AG04450 (cell line): ENCODE data around the gene NRG2. TPM values are rescaled to one million over a fixed set of nuclear protein-coding genes. Genes with fewer than 3 reads are reported as not detected.

Experiments
- CTCF ChIA-PET: fragments of 300-600, 350-600 bp; formaldehyde crosslinking; extraction: SDS; loops from one replicate; lab custom pipeline; 2022; ENCODE audit warnings: antibody characterized with exemption, inconsistent platforms; lab: Charles Lee
- POLR2A ChIA-PET: fragments of 350-600 bp; formaldehyde crosslinking; extraction: SDS; loops from one replicate; lab custom pipeline; 2021; ENCODE audit warnings: antibody characterized with exemption, inconsistent platforms; lab: Yijun Ruan, JAX
- DNase-seq: peaks from one replicate; pipeline ENCODE4 v3.0.0-alpha.2; 2011; ENCODE audit warnings: low read depth, low spot score
- H3K27ac ChIP-seq: one replicate; pipeline ENCODE4 v1.5.1; 2012; ENCODE audit warnings: low read depth, low read length, control low read depth
- H3K27me3 ChIP-seq: one replicate; pipeline ENCODE4 v1.6.0; 2012; ENCODE audit warnings: low read length; ENCODE audit not compliant: control insufficient read depth, insufficient read depth
- H3K4me3 ChIP-seq: 2 replicates; pipeline ENCODE4 v1.5.1; 2011; ENCODE audit warnings: mild to moderate bottlenecking, low read depth, low read length, control low read depth
- H3K9me3 ChIP-seq: 2 replicates; pipeline ENCODE4 v1.5.1; 2012; ENCODE audit warnings: low read length; ENCODE audit not compliant: control insufficient read depth, insufficient read depth
- CTCF ChIP-seq: IDR thresholded peaks from 2 replicates; pipeline ENCODE4 v1.5.1; 2011; ENCODE audit warnings: low read depth, low read length, control low read depth, inconsistent platforms
- polyA plus RNA-seq: library from polyadenylated mRNA; depleted of rRNA; stranded (reverse); fragments of >200 nt; gene quantifications from 2 replicates; pipeline ENCODE4 v1.2.3, GENCODE V29; 2011

NRG2 gene
- polyA plus RNA-seq, 1 experiment, result 0.02 TPM

- CTCF ChIA-PET, result interaction anchor here (0.5 to 0.8 kb wide), 2 partner anchors 48 to 125 kb away, joined by 3 read pairs; no protein-coding TSS in a partner anchor
- POLR2A ChIA-PET, result no interaction called here
These were observed 130.9 kb downstream of the NRG2 start for GRCh38 chr5:139912158-139912557.

GRCh38 chr5:139911425-139912120 is 131.5 kb downstream of the NRG2 start:
- Histone ChIP-seq H3K27me3 (peaks cover 24% of the 10 kb centered on the region), H3K27ac (no peak overlapping the region), H3K9me3 (no peaks in the 10 kb centered on the region), H3K4me3 (no peak overlapping the region)
- POLR2A ChIA-PET, result no interaction called here
- TF ChIP-seq CTCF, result no peak
- CTCF ChIA-PET, result interaction anchor here (0.6 kb wide), 2 partner anchors 137 to 286 kb away, joined by 3 to 5 read pairs; no protein-coding TSS in a partner anchor
- DNase-seq, result no peak

More at GRCh38 chr5:139912158-139912557, 130.9 kb downstream of the NRG2 start:
- Histone ChIP-seq H3K9me3 (no peaks in the 10 kb centered on the region), H3K27me3 (peaks cover 24% of the 10 kb centered on the region), H3K27ac (no peak overlapping the region), H3K4me3 (no peak overlapping the region)
- no peak for TF ChIP-seq CTCF
- no peak for DNase-seq

GRCh38 chr5:139910901-139911300 is 132.2 kb downstream of the NRG2 start:
- CTCF ChIA-PET, result interaction anchor here (0.6 kb wide), 1 partner anchor 137 kb away, joined by 5 read pairs; no protein-coding TSS in a partner anchor
- H3K4me3 ChIP-seq, result no peak overlapping the region
- no peak for TF ChIP-seq CTCF
- peaks cover 28% of the 10 kb centered on the region for H3K27me3 ChIP-seq
- POLR2A ChIA-PET, result no interaction called here
- H3K9me3 ChIP-seq, result no peaks in the 10 kb centered on the region
- no peak overlapping the region for H3K27ac ChIP-seq
- DNase-seq, result no peak

- CTCF ChIA-PET, result no interaction called here
These were observed 133.1 kb downstream of the NRG2 start for GRCh38 chr5:139910036-139910435.

More at GRCh38 chr5:139910036-139910435, 133.1 kb downstream of the NRG2 start:
- H3K27me3 ChIP-seq, result peaks cover 36% of the 10 kb centered on the region
- H3K9me3 ChIP-seq, result no peaks in the 10 kb centered on the region
- no peak for DNase-seq
- no peak overlapping the region for H3K4me3 ChIP-seq
- no peak for TF ChIP-seq CTCF
- no peak overlapping the region for H3K27ac ChIP-seq
- POLR2A ChIA-PET, result no interaction called here
